Inferior parietal cortex (tissue), 1 donor: Measurements from ENCODE around the gene ARHGEF25.

Source experiments
- DNase-seq: peaks from one replicate; pipeline ENCODE4 v3.0.0-alpha.2; 2016; ENCODE audit errors: extremely low spot score

ARHGEF25 gene

DNA sequence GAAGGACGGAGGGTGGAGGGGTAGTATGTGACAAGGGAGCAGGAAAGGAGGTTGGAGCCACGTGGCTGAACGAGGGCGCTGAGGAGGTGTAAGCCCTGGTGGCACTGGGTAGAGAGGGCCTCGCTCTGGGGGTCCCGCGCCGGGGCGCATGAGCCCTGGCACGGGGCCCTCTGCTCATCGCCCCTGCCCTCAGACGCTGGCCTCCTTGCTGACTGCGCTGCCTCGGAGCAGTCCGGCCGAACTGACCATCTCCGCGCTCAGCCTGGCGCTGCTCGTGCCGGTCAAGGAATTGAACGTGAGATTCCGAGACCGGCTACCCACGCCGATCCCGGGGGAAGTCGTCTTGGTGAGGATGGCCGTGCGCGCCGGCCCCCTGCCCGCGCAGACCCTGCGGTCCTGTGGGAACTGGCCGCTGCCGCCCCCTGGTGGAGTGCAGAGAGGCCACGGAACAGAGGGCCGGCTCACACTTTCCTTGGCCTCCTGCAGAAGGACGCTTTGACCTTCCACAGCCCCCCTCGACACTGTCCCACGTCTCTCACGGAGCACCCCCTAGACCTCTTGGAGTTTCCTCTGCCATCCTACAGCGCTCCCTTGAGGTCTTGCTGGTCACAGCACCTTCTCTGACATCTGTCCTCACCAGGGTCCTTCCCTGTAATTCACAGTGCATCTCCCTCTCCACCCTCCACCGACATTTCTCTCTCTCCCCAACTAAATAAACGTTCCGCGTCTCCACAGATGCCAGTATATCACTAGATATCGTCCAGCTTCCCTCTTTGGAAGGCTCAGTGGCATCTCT, 10.5 kb downstream of the ARHGEF25 start:
- DNase-seq, result no peak

DNA sequence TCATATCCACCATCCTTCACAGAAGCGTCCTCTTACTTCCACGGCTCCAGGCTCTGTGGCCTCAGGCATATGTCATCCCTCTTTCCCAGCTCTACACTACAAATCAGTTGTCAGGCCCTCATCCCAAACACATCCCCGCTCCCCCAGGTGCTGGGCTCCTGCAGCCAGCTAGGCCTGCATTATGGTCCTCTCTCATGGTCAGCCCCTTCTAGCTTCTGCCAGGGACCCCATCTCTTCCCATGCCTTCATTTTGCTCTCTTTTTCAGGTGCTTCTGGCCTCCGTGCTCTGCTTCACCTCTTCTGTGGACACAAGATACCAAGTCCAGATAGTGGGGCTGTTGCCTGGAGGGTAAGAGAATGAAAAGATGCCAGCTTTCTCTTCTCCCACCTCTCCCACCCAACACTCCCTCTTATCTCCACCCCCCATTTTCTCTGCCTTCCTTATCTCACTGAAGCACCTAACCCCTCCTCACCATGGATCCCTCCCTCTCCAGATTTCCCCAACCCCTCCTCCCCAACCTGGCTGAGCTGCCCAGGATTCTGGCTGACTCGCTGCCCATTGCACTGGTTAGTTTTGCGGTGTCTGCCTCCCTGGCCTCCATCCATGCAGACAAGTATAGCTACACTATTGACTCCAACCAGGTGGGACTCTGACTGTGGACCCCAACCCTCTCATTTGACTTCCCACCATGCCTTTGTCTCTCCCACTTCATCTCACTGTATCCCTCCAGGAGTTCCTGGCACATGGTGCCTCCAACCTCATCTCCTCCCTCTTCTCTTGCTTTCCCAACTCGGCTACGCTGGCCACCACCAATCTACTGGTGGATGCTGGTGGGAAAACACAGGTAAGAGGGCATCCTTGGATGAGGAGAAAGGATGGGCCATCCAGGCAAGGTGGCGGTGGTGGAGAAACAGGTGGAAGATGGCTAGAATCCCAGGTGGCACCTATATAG, 11.3 kb downstream of the ARHGEF25 start:
- DNase-seq, result no peak

GRCh38 chr12:57623385-57623784, 12.2 kb downstream of the ARHGEF25 start:
- DNase-seq, result no peak

DNA sequence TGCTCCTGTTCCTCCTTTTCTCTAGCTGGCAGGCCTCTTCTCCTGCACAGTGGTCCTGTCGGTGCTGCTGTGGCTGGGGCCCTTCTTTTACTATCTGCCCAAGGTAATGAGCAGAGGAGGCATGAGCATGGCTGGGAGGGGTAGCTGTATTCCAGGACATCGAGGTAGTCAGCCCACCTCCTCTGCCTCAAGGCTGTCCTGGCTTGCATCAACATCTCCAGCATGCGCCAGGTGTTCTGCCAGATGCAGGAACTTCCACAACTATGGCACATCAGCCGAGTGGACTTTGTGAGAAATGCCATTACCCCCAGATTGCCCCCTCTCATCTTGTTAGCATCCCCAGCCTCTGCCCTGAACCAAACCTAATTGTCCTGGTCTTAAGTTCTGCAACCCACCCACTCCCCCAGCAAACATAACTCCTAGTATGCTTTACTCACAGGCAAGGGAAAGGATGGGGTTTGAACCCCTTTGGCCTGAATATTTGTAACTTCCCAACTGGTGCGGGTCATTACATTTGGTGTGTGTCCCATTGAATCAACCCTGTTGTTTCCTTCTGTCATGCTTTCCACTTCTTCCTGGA, 12.7 kb downstream of the ARHGEF25 start:
- DNase-seq, result no peak

- DNase-seq, result no peak
Measured at GRCh38 chr12:57624441-57625220, 13.4 kb downstream of the ARHGEF25 start.

DNA sequence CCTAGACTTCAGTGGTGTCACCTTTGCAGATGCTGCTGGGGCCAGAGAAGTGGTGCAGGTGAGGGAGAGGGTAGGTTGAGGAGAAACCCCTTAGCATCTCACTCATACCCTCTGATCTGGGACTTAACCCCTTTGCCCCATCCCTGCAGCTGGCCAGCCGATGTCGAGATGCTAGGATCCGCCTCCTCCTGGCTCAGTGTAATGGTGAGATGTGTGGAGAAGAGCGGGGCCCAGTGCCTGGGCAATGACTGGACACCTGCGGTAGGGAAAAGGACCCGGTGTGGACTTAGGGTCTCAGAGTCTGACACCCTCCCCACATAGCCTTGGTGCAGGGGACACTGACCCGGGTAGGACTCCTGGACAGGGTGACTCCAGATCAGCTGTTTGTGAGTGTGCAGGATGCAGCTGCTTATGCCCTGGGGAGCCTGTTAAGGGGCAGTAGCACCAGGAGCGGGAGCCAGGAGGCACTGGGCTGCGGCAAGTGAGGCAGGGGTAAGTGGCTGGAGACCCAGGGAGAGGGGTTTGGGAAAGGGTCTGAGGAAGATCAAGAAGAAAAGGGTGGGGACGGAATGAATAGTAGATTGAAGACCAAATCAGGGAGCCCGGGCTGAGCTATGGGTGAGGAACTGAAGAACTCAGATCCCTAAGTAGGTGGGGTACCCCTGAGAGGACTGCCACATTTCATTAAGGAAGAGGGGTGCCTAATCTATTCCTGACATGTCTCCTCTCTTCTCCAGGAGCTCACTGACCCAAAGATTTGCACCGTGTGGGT, 14.2 kb downstream of the ARHGEF25 start:
- DNase-seq, result no peak

GRCh38 chr12:57626111-57626920, 15.1 kb downstream of the ARHGEF25 start:
- DNase-seq, result no peak

DNA sequence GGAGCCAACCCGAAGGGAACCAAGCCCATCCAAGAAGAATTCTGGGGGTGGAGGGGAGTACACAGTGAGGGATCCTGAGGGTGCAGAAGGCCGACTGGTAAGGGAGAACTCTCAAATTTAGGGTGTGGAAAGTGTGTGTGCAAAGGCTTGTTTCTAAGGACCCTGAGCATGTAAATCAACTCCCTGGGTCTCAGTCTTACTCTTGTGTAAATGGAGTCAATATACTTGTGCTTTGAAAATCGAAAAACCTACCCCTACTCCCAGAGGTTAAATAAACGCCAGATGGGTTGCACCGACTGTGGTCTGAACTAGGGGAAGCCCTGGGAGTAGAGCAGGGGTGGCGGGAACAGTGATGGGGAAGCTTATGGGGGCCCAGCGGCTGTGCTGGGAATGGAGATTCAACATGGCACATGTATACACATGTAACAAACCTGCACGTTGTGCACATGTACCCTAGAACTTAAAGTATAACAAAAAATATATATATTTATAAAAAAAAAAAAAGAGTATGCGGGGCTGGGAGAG, 15.7 kb downstream of the ARHGEF25 start:
- no peak for DNase-seq

DNA sequence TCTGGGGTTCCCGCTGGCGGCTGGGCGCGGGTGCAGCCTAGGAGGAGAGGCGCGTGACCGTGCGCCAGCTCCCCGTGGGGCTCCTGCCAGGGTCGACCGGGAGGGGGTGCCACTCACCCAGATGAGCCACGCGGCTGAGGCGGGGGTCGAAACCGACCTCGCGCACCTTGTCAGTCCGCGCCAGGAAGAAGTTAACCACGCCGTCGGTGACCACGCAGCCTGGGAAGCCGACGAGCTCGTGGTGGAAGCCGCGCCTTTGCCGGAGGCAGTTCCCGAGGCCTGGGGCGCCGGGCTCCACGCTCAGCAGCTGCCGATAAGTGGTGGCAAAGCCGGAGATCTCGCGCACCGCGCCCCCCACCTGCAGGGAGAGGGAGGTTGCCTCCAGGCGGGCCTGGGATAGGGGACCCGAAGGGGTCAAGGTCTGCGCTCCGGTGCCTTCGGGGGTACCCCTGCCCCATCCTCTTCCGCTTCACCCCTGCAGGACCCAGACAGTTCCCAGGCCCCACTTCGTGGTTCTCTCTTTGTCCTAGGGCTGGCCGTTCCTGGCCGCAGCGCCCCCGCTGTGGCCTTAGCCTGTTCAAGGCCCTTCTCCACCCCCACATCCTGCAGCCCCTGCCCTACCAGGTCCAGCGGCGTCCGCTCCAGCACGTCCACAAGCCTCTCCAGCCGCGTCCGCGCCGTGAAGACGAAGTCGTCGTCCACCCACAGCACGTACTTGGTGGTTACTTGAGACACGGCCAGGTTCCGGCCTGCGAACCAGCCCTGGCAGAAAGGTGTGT, 16.5 kb downstream of the ARHGEF25 start:
- no peak for DNase-seq

- no peak for DNase-seq
Measured at GRCh38 chr12:57628280-57629191, 17.3 kb downstream of the ARHGEF25 start.

- no peak for DNase-seq
Measured at GRCh38 chr12:57629897-57630471, 18.7 kb downstream of the ARHGEF25 start.

- no peak for DNase-seq
Measured at GRCh38 chr12:57630891-57631433, 19.7 kb downstream of the ARHGEF25 start.

GRCh38 chr12:57631566-57632072, 20.4 kb downstream of the ARHGEF25 start:
- no peak for DNase-seq

DNA sequence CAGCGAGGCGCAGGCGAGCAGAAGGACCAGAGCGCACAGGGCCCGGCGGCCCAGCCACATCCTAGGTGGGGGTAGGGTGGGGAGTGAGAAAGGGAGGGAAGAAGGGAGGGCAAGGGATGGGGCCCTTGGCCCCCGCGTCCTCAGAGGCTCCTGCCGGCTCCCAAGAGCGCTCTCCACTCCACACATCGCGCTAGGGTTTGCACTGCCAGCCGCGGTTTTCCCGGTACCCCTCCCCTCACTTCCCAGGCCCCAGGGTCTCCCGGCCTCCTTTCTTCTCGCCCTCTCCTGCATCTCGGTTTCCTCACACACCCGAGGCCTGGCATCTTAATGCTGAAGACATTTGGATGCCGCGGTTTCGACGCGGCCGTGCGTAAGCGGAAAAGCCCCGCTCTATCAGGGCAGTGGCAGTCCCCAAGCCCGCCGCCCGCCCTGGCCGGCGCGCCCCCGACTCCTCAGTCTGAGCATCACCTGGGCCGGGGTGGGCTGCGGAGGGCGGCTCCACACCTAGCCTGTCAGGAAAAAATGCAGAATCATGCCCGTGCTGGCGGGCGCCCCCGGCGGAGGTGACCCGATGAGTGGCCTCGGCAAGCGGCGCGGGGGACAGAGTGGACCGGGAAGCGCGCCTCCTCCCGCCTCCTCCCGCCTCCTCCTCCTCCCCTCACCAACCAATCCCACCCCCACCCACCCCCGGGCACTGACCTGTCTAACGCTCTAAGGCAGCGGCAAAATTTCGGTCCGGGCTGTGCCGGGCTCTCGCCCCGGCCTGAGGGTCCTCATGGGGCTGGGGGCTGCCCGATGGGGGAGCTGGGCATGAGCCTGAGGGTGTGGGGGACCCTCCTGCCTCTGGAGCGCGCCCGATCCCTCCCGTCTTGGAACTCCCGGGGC, 21.1 kb downstream of the ARHGEF25 start:
- DNase-seq, result no peak

GRCh38 chr12:57632958-57633840, 22.0 kb downstream of the ARHGEF25 start, which contains the start of gene B4GALNT1:
TSS of gene B4GALNT1 (minus strand) at chr12:57633201. CDS start at chr12:57632132, 1,069 bp downstream.
- peak; percentile 70 for DNase-seq
